Activated naive CD8-positive, alpha-beta T cell (primary cell): Measurements from ENCODE around the gene HSPA6.
"Not testable (repeated sequence)": the region's sequence is repeated elsewhere in the genome, so short reads cannot be mapped to it uniquely, and the experiment has no call there.

Source experiments
- H3K27ac Mint-ChIP-seq: one replicate; pipeline ENCODE4 v1.8.0; 2021; ENCODE audit warnings: mixed read lengths
- H3K27me3 Mint-ChIP-seq: one replicate; pipeline ENCODE4 v1.8.0; 2021; ENCODE audit warnings: mixed read lengths
- H3K36me3 Mint-ChIP-seq: one replicate; pipeline ENCODE4 v1.8.0; 2021; ENCODE audit warnings: mixed read lengths
- H3K4me1 Mint-ChIP-seq: one replicate; pipeline ENCODE4 v1.8.0; 2021; ENCODE audit warnings: low read depth, mixed read lengths
- H3K4me3 Mint-ChIP-seq: one replicate; pipeline ENCODE4 v1.8.0; 2021; ENCODE audit warnings: mild to moderate bottlenecking, mixed read lengths
- H3K9me3 Mint-ChIP-seq: one replicate; pipeline ENCODE4 v1.8.0; 2021; ENCODE audit warnings: low read depth, mixed read lengths

The HSPA6 gene

DNA sequence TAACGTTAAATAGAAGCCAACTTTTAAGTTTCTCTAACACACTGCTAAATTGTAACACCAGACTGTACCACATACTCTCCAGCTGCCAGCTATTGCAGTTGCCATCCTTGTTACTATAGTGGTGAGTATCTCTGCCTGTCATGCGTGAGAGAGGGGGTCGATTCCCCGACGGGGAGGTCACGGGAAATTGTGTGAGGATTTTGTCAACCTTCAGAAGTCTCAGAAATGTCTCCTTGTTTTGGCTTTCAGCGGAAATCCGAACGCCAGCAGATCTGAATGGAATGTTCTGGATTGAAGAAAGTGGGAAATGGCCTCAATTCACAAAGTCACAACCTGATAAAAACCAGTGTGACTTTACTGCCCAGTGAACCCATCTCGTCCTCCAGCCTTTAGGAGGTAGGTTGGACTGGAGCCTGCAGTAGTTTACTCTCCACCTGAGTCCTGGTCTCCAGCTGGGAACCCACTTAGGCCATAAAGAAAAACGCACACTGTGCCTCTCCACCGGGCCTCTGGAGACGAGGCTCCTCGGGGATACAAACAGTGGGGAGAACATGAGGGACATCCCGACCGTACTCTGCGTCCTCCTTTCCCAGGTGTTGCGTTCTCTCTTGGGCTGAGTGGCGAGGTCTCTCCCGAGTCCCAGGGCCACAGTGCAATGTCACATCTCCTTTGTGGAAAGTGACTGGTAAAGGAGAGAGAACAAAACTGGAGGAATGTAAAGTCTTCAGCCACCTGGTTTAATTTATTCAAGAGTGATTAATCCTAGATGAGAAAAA is 1.1 kb upstream of the HSPA6 start:
- H3K9me3 Mint-ChIP-seq, H3K36me3 Mint-ChIP-seq, H3K27me3 Mint-ChIP-seq: not testable (repeated sequence)
- peak overlapping the region; percentile 96 for H3K27ac Mint-ChIP-seq
- peak overlapping the region; percentile 88 for H3K4me3 Mint-ChIP-seq
- peaks cover 18% of the 10 kb centered on the region for H3K4me1 Mint-ChIP-seq

DNA sequence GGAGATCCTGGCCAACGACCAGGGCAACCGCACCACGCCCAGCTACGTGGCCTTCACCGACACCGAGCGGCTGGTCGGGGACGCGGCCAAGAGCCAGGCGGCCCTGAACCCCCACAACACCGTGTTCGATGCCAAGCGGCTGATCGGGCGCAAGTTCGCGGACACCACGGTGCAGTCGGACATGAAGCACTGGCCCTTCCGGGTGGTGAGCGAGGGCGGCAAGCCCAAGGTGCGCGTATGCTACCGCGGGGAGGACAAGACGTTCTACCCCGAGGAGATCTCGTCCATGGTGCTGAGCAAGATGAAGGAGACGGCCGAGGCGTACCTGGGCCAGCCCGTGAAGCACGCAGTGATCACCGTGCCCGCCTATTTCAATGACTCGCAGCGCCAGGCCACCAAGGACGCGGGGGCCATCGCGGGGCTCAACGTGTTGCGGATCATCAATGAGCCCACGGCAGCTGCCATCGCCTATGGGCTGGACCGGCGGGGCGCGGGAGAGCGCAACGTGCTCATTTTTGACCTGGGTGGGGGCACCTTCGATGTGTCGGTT is 477 bp downstream of the HSPA6 start:
- not testable (repeated sequence) for H3K36me3 Mint-ChIP-seq, H3K27me3 Mint-ChIP-seq, H3K9me3 Mint-ChIP-seq, H3K27ac Mint-ChIP-seq
- Mint-ChIP-seq H3K4me1 (peaks cover 26% of the 10 kb centered on the region), H3K4me3 (peak overlapping the region; percentile 83)

DNA sequence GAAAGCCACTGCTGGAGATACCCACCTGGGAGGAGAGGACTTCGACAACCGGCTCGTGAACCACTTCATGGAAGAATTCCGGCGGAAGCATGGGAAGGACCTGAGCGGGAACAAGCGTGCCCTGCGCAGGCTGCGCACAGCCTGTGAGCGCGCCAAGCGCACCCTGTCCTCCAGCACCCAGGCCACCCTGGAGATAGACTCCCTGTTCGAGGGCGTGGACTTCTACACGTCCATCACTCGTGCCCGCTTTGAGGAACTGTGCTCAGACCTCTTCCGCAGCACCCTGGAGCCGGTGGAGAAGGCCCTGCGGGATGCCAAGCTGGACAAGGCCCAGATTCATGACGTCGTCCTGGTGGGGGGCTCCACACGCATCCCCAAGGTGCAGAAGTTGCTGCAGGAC is 981 bp downstream of the HSPA6 start:
- not testable (repeated sequence) for H3K9me3 Mint-ChIP-seq, H3K36me3 Mint-ChIP-seq, H3K27ac Mint-ChIP-seq, H3K27me3 Mint-ChIP-seq
- Mint-ChIP-seq H3K4me3 (peak overlapping the region; percentile 83), H3K4me1 (peaks cover 31% of the 10 kb centered on the region)

DNA sequence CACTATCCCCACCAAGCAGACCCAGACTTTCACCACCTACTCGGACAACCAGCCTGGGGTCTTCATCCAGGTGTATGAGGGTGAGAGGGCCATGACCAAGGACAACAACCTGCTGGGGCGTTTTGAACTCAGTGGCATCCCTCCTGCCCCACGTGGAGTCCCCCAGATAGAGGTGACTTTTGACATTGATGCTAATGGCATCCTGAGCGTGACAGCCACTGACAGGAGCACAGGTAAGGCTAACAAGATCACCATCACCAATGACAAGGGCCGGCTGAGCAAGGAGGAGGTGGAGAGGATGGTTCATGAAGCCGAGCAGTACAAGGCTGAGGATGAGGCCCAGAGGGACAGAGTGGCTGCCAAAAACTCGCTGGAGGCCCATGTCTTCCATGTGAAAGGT is 1.6 kb downstream of the HSPA6 start:
- not testable (repeated sequence) for H3K36me3 Mint-ChIP-seq, H3K27ac Mint-ChIP-seq, H3K9me3 Mint-ChIP-seq, H3K27me3 Mint-ChIP-seq
- peaks cover 36% of the 10 kb centered on the region for H3K4me1 Mint-ChIP-seq
- H3K4me3 Mint-ChIP-seq: peak overlapping the region; percentile 36

DNA sequence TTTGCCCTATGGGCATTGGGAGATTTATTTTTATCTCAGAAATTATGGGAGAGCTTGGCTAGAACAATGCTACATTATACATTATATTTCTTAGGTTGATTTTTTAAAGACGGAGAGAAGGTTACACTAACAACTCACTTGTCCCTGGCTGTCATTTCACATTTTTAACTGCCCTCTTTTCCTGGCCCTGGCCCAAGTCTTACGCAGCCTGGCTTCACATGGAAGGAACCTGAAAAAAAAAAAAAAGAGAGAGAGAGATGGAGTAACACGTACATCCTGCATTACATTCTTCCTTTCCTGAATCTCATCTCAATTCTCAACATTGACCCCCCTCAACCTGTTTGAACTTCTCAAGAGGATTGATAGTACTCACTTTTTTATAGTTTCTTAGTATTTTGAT is 4.2 kb downstream of the HSPA6 start:
- H3K36me3 Mint-ChIP-seq: not testable (repeated sequence)
- H3K4me1 Mint-ChIP-seq: peaks cover 36% of the 10 kb centered on the region

DNA sequence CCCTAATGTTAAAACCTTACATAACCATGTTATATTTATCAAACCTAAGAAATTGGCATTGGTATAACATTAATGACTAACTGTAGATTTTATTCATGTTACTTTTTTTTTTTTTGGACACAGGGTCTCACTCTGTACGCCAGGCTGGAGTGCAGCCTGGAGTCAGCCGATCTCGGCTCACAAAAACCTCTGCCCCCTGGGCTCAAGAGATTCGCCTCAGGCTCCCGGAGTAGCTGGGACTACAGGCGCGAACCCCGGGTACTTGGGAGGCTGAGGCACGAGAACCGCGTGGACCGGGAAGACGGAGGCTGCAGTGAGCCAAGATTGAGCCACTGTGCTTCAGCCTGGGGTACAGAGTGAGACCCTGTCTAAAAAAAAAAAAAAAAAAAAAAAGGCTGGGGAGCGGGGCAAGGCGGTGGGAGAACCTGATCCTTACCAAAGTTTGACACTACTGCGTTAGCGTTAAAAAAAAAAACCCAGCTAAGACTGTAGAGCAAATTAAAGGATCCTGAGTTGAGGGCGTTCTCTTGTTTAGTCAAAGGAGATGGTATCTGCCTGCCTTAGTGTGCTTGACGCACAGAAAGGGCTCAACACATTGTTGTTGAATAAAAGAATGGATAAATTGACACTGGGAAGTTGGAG is 5.2 kb downstream of the HSPA6 start:
- Mint-ChIP-seq H3K27ac (peak overlapping the region; percentile 98), H3K4me1 (peaks cover 31% of the 10 kb centered on the region), H3K4me3 (peak overlapping the region; percentile 96)
- H3K9me3 Mint-ChIP-seq, H3K36me3 Mint-ChIP-seq, H3K27me3 Mint-ChIP-seq: not testable (repeated sequence)

More for the DNA sequence above, 4.2 kb downstream of the HSPA6 start:
- not testable (repeated sequence) for H3K9me3 Mint-ChIP-seq, H3K27ac Mint-ChIP-seq, H3K27me3 Mint-ChIP-seq
- peak overlapping the region; percentile 3 for H3K4me3 Mint-ChIP-seq

DNA sequence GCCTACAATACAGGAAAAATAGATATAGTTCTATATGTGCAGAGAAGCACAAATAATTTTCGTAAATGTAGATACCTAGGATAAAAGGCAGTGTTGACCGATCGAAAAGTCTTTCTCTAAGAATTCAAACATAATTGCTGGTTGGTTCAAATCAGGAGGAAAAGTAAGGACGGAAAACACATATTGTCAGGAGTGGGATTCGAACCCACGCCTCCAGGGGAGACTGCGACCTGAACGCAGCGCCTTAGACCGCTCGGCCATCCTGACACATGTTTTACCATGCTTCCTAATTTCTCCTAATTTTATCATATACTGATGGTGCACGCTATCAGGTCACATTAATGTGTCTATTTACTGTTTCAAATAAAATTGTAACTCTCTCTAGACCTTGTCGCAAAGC is 5.8 kb downstream of the HSPA6 start:
- Mint-ChIP-seq H3K4me3 (peak overlapping the region; percentile 96), H3K27ac (peak overlapping the region; percentile 98), H3K4me1 (peaks cover 28% of the 10 kb centered on the region)
- not testable (repeated sequence) for H3K36me3 Mint-ChIP-seq, H3K27me3 Mint-ChIP-seq, H3K9me3 Mint-ChIP-seq

DNA sequence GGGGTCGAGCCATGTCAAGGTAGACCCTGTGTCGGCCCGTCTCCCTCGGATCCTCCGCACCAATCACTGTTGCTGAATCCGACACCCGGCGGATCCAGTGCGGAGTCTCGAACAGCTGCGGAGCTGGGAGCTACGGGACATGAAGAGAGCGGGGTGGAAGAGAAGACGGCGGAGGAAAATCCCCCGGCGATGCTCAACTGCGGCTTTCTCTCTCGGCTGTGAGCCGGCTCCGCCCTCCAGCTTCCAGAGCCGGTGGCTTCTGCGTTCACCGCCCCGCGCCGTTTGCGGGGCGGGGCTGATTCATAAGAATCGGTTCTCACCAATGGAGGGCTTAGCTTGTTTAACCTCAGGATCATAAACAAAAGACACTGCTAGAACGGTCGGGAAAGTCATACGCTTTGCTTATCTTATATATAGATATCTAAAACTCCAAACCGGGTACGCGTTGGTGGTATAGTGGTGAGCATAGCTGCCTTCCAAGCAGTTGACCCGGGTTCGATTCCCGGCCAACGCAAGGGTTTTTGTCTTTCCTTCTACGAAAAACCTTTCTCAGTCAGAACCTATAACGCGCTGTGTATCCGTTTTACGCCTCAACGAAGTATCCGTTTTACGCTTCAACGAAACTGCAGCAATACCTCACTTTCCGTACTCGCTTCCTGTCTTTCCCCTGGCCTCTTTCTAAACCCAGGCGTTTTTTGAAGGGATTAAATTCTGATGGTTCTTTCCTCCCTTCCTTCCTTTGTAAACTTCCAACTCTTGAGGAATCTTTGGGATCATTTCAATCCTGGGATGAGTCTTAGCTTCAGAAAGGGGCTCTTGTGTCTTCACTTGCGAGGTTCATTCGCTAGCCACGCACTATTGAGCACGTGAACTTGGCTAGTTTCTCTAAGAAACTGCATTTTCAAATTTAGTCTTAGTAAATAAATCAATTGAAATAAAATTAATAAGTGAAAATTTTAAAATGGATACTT is 6.6 kb downstream of the HSPA6 start:
- H3K4me3 Mint-ChIP-seq: peak overlapping the region; percentile 96
- H3K4me1 Mint-ChIP-seq: peaks cover 24% of the 10 kb centered on the region
- not testable (repeated sequence) for H3K27me3 Mint-ChIP-seq, H3K9me3 Mint-ChIP-seq, H3K36me3 Mint-ChIP-seq
- H3K27ac Mint-ChIP-seq: peak overlapping the region; percentile 98

DNA sequence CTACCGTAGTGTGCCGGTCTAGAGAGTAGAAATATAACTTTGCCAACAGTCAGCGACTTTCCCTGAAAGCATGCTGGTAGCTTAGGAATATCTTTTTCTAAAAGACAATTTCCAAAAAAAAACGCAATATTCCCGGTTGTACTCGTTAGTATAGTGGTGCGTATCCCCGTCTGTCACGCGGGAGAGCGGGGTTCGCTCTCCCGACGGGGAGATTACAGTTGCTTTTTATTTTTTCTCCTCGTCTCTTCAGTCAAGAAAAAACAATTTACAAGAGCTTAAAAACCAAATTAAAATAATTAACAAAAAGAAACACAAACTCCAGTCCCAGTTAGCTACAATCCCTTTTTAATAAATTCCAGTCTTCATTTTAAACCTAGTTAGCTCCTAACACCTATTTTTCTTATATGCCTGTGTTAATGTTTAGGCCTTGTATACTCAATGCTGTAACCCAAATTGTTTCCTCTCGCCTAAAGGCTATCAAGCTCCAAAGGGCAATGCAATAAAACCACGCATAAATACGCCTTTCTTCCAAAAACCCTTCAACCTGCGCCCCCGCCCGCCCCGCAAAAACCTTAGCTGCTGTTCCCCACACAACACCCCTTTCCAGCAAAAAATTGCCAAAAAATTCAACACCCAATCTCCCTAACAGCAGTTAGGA is 7.8 kb downstream of the HSPA6 start:
- Mint-ChIP-seq H3K4me3 (peak overlapping the region; percentile 43), H3K27ac (peak overlapping the region; percentile 50), H3K9me3 (no peaks in the 10 kb centered on the region), H3K4me1 (peaks cover 23% of the 10 kb centered on the region), H3K36me3 (no peaks in the 10 kb centered on the region), H3K27me3 (no peaks in the 10 kb centered on the region)

DNA sequence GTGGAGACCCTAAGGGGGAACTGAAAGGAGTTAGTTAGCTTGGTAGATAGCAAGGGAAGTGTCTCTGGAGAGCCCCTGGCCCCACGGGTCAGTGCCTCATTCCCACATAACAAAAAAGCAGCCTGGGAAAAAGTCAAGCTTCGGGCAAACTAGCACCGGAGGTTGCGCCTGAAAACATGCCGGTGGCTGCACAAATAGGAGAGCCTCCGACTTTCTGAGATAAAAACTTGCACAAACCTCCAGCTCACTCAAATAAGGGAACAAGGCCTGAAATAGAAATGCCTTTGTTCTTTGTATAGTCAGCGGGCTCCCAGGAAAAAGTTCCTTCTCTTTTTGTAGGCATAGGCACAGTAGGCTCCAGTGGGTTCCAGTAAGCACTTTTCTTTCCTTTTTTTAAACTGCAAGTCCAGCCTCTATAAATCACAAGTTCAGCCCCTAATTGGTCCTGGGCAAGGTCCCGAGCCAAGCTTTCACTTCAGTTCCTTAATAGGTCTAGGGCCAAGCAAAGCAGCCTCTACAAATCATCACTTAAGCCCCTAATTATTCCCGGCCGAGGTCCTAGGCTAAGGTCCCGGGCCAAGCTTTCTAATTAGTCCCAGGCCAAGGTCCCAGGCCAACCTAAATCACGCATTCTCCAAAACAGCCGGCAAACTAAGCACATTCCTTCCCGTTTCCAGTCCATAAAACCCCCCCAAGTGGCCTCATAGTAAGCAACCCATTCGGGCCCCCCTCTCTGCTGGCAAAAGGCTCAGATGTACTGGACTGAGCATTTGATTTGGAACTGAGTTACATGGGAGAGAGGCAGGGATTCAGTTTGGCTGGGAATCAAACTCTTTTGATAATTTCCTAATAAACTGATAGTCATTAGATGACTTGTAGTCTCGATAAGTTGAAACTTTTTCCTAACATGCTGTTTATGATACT is 8.6 kb downstream of the HSPA6 start:
- H3K27me3 Mint-ChIP-seq, H3K36me3 Mint-ChIP-seq, H3K9me3 Mint-ChIP-seq: not testable (repeated sequence)
- H3K4me3 Mint-ChIP-seq: peak overlapping the region; percentile 43
- H3K27ac Mint-ChIP-seq: peak overlapping the region; percentile 50
- peaks cover 27% of the 10 kb centered on the region for H3K4me1 Mint-ChIP-seq

DNA sequence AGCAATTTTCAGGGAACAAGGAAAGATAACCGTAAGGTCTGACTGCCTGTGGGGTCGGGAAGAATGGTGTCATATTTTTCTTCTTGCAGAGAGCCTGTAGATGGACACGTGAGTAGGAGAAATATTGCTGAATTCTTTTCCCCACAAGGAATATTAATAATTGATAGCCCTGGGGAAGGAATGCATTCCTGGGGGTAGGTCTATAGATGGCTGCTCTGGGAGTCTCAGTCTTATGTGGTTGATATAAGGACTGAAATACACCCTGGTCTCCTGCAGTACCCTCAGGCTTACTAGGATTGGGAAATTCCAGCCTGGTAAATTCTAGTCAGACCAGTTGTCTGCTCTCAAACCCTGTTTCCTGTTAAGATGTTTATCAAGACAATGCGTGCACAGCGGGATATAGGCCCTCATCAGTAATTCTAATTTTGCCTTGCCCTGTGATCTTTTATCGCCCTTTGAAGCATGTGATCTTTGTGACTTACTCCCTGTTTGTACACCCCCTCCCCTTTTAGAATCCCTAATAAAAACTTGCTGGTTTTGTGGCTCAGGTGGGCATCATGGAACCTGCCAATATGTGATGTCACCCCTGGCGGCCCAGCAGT is 12.8 kb downstream of the HSPA6 start:
- H3K27ac Mint-ChIP-seq, H3K36me3 Mint-ChIP-seq, H3K9me3 Mint-ChIP-seq, H3K27me3 Mint-ChIP-seq, H3K4me3 Mint-ChIP-seq: not testable (repeated sequence)
- H3K4me1 Mint-ChIP-seq: peaks cover 36% of the 10 kb centered on the region

DNA sequence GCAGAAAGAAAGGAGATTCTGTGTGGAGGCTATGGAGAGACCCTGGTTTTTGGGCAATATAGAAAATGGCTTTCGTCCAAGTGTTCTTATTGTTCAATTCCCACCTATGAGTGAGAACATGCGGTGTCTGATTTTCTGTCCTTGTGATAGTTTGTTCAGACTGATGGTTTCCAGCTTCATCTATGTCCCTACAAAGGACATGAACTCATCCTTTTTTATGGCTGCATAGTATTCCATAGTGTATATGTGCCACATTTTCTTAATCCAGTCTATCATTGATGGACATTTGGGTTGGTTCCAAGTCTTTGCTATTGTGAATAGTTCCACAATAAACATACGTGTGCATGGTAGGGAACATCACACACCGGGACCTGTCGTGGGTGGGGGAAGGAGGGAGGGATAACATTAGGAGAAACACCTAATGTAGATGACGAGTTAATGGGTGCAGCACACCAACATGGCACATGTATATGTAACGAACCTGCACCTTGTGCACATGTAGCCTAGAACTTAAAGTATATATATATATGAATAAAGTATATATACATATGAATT is 14.7 kb downstream of the HSPA6 start:
- H3K27me3 Mint-ChIP-seq, H3K9me3 Mint-ChIP-seq, H3K36me3 Mint-ChIP-seq, H3K27ac Mint-ChIP-seq: not testable (repeated sequence)
- H3K4me1 Mint-ChIP-seq: peaks cover 47% of the 10 kb centered on the region
- peak overlapping the region; percentile 90 for H3K4me3 Mint-ChIP-seq
